Activated naive CD8-positive, alpha-beta T cell treated with anti-CD3 and anti-CD28 coated beads, Interleukin-2, amount 50 U/mL, for 24 hours (primary cell): ENCODE data around the gene CPA5.
A peak's percentile ranks its signal among the peaks of the same experiment; 100 is the strongest.

Experiments used
- ATAC-seq: fragments of 150-1000 bp; cut with Tn5 transposase; one replicate; pipeline ENCODE4 v1.10.0; 2021
- DNase-seq: peaks from one replicate; pipeline ENCODE4 v3.0.0; 2021
- H3K27ac Mint-ChIP-seq: one replicate; pipeline ENCODE4 v1.8.0; 2021; ENCODE audit warnings: mild to moderate bottlenecking, mixed read lengths
- H3K27me3 Mint-ChIP-seq: one replicate; pipeline ENCODE4 v1.8.0; 2021; ENCODE audit warnings: mixed read lengths
- H3K36me3 Mint-ChIP-seq: one replicate; pipeline ENCODE4 v1.8.0; 2021; ENCODE audit warnings: low read depth, mixed read lengths
- H3K4me1 Mint-ChIP-seq: one replicate; pipeline ENCODE4 v1.8.0; 2021; ENCODE audit warnings: mixed read lengths
- H3K4me3 Mint-ChIP-seq: one replicate; pipeline ENCODE4 v1.8.0; 2021; ENCODE audit warnings: mild to moderate bottlenecking, moderate library complexity, mixed read lengths
- H3K9me3 Mint-ChIP-seq: one replicate; pipeline ENCODE4 v1.8.0; 2021; ENCODE audit warnings: mixed read lengths

Gene CPA5

GRCh38 chr7:130385600-130386066 lies 41.0 kb downstream of the CPA5 start:
- no peaks in the 10 kb centered on the region for H3K36me3 Mint-ChIP-seq
- H3K9me3 Mint-ChIP-seq: no peaks in the 10 kb centered on the region
- H3K4me3 Mint-ChIP-seq: no peak overlapping the region
- H3K27ac Mint-ChIP-seq: no peak overlapping the region
- H3K4me1 Mint-ChIP-seq: no peaks in the 10 kb centered on the region
- ATAC-seq: no peak
- DNase-seq: no peak
- no peaks in the 10 kb centered on the region for H3K27me3 Mint-ChIP-seq

- Mint-ChIP-seq H3K27me3 (no peaks in the 10 kb centered on the region), H3K36me3 (no peaks in the 10 kb centered on the region), H3K4me1 (no peaks in the 10 kb centered on the region), H3K9me3 (no peaks in the 10 kb centered on the region), H3K27ac (no peak overlapping the region), H3K4me3 (no peak overlapping the region)
- DNase-seq: no peak
- no peak for ATAC-seq
Observed at GRCh38 chr7:130386876-130387275, 42.3 kb downstream of the CPA5 start.

- Mint-ChIP-seq H3K36me3 (peaks cover under 1% of the 10 kb centered on the region), H3K27ac (no peak overlapping the region), H3K9me3 (no peaks in the 10 kb centered on the region), H3K27me3 (no peaks in the 10 kb centered on the region), H3K4me1 (no peaks in the 10 kb centered on the region), H3K4me3 (no peak overlapping the region)
- no peak for ATAC-seq
- no peak for DNase-seq
Observed at GRCh38 chr7:130387306-130387627, 42.7 kb downstream of the CPA5 start.

- H3K4me1 Mint-ChIP-seq: no peaks in the 10 kb centered on the region
- no peak overlapping the region for H3K27ac Mint-ChIP-seq
- no peaks in the 10 kb centered on the region for H3K9me3 Mint-ChIP-seq
- no peak overlapping the region for H3K4me3 Mint-ChIP-seq
- H3K36me3 Mint-ChIP-seq: peaks cover 1% of the 10 kb centered on the region
- ATAC-seq: no peak
- no peak for DNase-seq
- H3K27me3 Mint-ChIP-seq: no peaks in the 10 kb centered on the region
Observed at GRCh38 chr7:130387628-130388403, 43.2 kb downstream of the CPA5 start.

- no peak for ATAC-seq
- Mint-ChIP-seq H3K4me3 (no peak overlapping the region), H3K4me1 (peaks cover 8% of the 10 kb centered on the region), H3K36me3 (peaks cover 1% of the 10 kb centered on the region), H3K27me3 (no peaks in the 10 kb centered on the region), H3K9me3 (no peaks in the 10 kb centered on the region), H3K27ac (no peak overlapping the region)
- DNase-seq: no peak
Observed at GRCh38 chr7:130388671-130389070, 44.1 kb downstream of the CPA5 start.

- peaks cover 1% of the 10 kb centered on the region for H3K36me3 Mint-ChIP-seq
- DNase-seq (no peak), ATAC-seq (no peak)
- H3K27ac Mint-ChIP-seq: no peak overlapping the region
- no peak overlapping the region for H3K4me3 Mint-ChIP-seq
- no peaks in the 10 kb centered on the region for H3K27me3 Mint-ChIP-seq
- H3K9me3 Mint-ChIP-seq: no peaks in the 10 kb centered on the region
- peaks cover 25% of the 10 kb centered on the region for H3K4me1 Mint-ChIP-seq
Observed at GRCh38 chr7:130390486-130390885, 45.9 kb downstream of the CPA5 start.

GRCh38 chr7:130393101-130393561 lies 48.5 kb downstream of the CPA5 start:
- Mint-ChIP-seq H3K4me3 (no peak overlapping the region), H3K9me3 (no peaks in the 10 kb centered on the region), H3K4me1 (peaks cover 25% of the 10 kb centered on the region), H3K36me3 (peaks cover 1% of the 10 kb centered on the region), H3K27me3 (no peaks in the 10 kb centered on the region), H3K27ac (no peak overlapping the region)
- ATAC-seq (no peak), DNase-seq (no peak)

- no peaks in the 10 kb centered on the region for H3K9me3 Mint-ChIP-seq
- peak; percentile 65 for ATAC-seq
- no peaks in the 10 kb centered on the region for H3K27me3 Mint-ChIP-seq
- H3K27ac Mint-ChIP-seq: peak overlapping the region; percentile 67
- peaks cover 1% of the 10 kb centered on the region for H3K36me3 Mint-ChIP-seq
- peaks cover 25% of the 10 kb centered on the region for H3K4me1 Mint-ChIP-seq
- DNase-seq: no peak
- H3K4me3 Mint-ChIP-seq: peak overlapping the region; percentile 39
Observed at GRCh38 chr7:130393841-130394411, 49.3 kb downstream of the CPA5 start.

GRCh38 chr7:130394421-130395195 lies 50.0 kb downstream of the CPA5 start:
- no peaks in the 10 kb centered on the region for H3K27me3 Mint-ChIP-seq
- peak overlapping the region; percentile 39 for H3K4me3 Mint-ChIP-seq
- peaks cover 1% of the 10 kb centered on the region for H3K36me3 Mint-ChIP-seq
- no peaks in the 10 kb centered on the region for H3K9me3 Mint-ChIP-seq
- peak overlapping the region; percentile 67 for H3K27ac Mint-ChIP-seq
- H3K4me1 Mint-ChIP-seq: peaks cover 25% of the 10 kb centered on the region
- DNase-seq: peak; percentile 35
- peak; percentile 95 for ATAC-seq

- ATAC-seq: no peak
- H3K27me3 Mint-ChIP-seq: no peaks in the 10 kb centered on the region
- H3K27ac Mint-ChIP-seq: no peak overlapping the region
- no peak for DNase-seq
- H3K4me1 Mint-ChIP-seq: peaks cover 25% of the 10 kb centered on the region
- peaks cover 1% of the 10 kb centered on the region for H3K36me3 Mint-ChIP-seq
- no peaks in the 10 kb centered on the region for H3K9me3 Mint-ChIP-seq
- H3K4me3 Mint-ChIP-seq: peak overlapping the region; percentile 12
Observed at GRCh38 chr7:130395421-130395820, 50.8 kb downstream of the CPA5 start.

GRCh38 chr7:130396109-130396508 lies 51.5 kb downstream of the CPA5 start:
- no peak overlapping the region for H3K4me3 Mint-ChIP-seq
- no peak for ATAC-seq

GRCh38 chr7:130397051-130397757 lies 52.6 kb downstream of the CPA5 start:
- Mint-ChIP-seq H3K27me3 (no peaks in the 10 kb centered on the region), H3K4me3 (no peak overlapping the region), H3K4me1 (peaks cover 25% of the 10 kb centered on the region), H3K36me3 (peaks cover 5% of the 10 kb centered on the region), H3K27ac (no peak overlapping the region), H3K9me3 (no peaks in the 10 kb centered on the region)
- no peak for ATAC-seq
- no peak for DNase-seq

More at GRCh38 chr7:130396109-130396508, 51.5 kb downstream of the CPA5 start:
- no peaks in the 10 kb centered on the region for H3K27me3 Mint-ChIP-seq
- DNase-seq: no peak
- no peaks in the 10 kb centered on the region for H3K9me3 Mint-ChIP-seq
- H3K36me3 Mint-ChIP-seq: peaks cover 5% of the 10 kb centered on the region
- H3K27ac Mint-ChIP-seq: no peak overlapping the region
- peaks cover 25% of the 10 kb centered on the region for H3K4me1 Mint-ChIP-seq

GRCh38 chr7:130397758-130398073 lies 53.1 kb downstream of the CPA5 start:
- peaks cover 7% of the 10 kb centered on the region for H3K36me3 Mint-ChIP-seq
- no peaks in the 10 kb centered on the region for H3K9me3 Mint-ChIP-seq
- DNase-seq: no peak
- no peak overlapping the region for H3K4me3 Mint-ChIP-seq
- no peaks in the 10 kb centered on the region for H3K27me3 Mint-ChIP-seq
- no peak for ATAC-seq
- H3K27ac Mint-ChIP-seq: no peak overlapping the region
- H3K4me1 Mint-ChIP-seq: peaks cover 25% of the 10 kb centered on the region

GRCh38 chr7:130398526-130399090 lies 54.0 kb downstream of the CPA5 start:
- Mint-ChIP-seq H3K4me1 (peaks cover 19% of the 10 kb centered on the region), H3K9me3 (no peaks in the 10 kb centered on the region), H3K4me3 (no peak overlapping the region), H3K27ac (no peak overlapping the region), H3K27me3 (no peaks in the 10 kb centered on the region), H3K36me3 (peaks cover 9% of the 10 kb centered on the region)
- ATAC-seq (no peak), DNase-seq (no peak)
